HepG2 (cell line): ENCODE results near the gene CDC42SE1.

Source experiments
- ARHGAP35 ChIP-seq: sonication (generic); formaldehyde crosslinking; IDR thresholded peaks from 2 replicates; pipeline ENCODE4 v1.9.0; 2022; ENCODE audit warnings: mild to moderate bottlenecking, inconsistent platforms, moderate library complexity, missing genetic modification reagents, borderline replicate concordance
- ATF3 ChIP-seq: sonication (generic); formaldehyde crosslinking; IDR thresholded peaks from 2 replicates; pipeline ENCODE4 v1.4.0; 2020; ENCODE audit warnings: missing genetic modification reagents
- CTCF ChIP-seq: sonication (generic); formaldehyde crosslinking; IDR thresholded peaks from 2 replicates; pipeline ENCODE4 v1.5.0; 2020; ENCODE audit warnings: mild to moderate bottlenecking, missing genetic modification reagents, moderate library complexity
- EZH2 ChIP-seq: conservative IDR thresholded peaks from 2 replicates; pipeline ENCODE4 v1.6.1; 2012; ENCODE audit warnings: mild to moderate bottlenecking, low read depth, low read length, moderate library complexity
- FOSL1 ChIP-seq: sonication (generic); formaldehyde crosslinking; IDR thresholded peaks from 2 replicates; pipeline ENCODE4 v1.9.0; 2021; ENCODE audit warnings: missing genetic modification reagents, borderline replicate concordance
- JUND ChIP-seq: sonication (generic); formaldehyde crosslinking; IDR thresholded peaks from 2 replicates; pipeline ENCODE4 v1.8.0; 2022; ENCODE audit warnings: mild to moderate bottlenecking, missing genetic modification reagents
- KLF9 ChIP-seq: IDR thresholded peaks from 2 replicates; pipeline ENCODE4 v1.6.1; 2016; ENCODE audit warnings: low read depth
- NR1H2 ChIP-seq: sonication (generic); formaldehyde crosslinking; IDR thresholded peaks from 2 replicates; pipeline ENCODE4 v1.8.1; 2022; ENCODE audit warnings: low read depth, missing genetic modification reagents, borderline replicate concordance
- POLR2AphosphoS5 ChIP-seq: IDR thresholded peaks from 2 replicates; pipeline ENCODE4 v1.6.1; 2012; ENCODE audit warnings: low read depth, low read length
- THYN1 ChIP-seq: sonication (generic); formaldehyde crosslinking; IDR thresholded peaks from 2 replicates; pipeline ENCODE4 v1.8.1; 2023; ENCODE audit warnings: low read depth, mild to moderate bottlenecking, moderate library complexity, missing genetic modification reagents, borderline replicate concordance
- ZFP91 ChIP-seq: sonication (generic); formaldehyde crosslinking; IDR thresholded peaks from 2 replicates; pipeline ENCODE4 v1.9.0; 2022; ENCODE audit warnings: missing genetic modification reagents, mild to moderate bottlenecking, borderline replicate concordance

- TF ChIP-seq ARHGAP35: no peak
- TF ChIP-seq ATF3: no peak
- no peak for TF ChIP-seq ZFP91 (CRISPR knock-in tag)
- TF ChIP-seq KLF9 (CRISPR knock-in tag): no peak
- no peak for TF ChIP-seq POLR2AphosphoS5
- TF ChIP-seq JUND: no peak
- no peak for TF ChIP-seq EZH2
- no peak for TF ChIP-seq FOSL1
- TF ChIP-seq THYN1 (CRISPR knock-in tag): no peak
- TF ChIP-seq CTCF (CRISPR knock-in tag): no peak
- TF ChIP-seq NR1H2 (CRISPR knock-in tag): no peak
Observed at GRCh38 chr1:151055581-151055980, 3.8 kb downstream of the CDC42SE1 start.
